HG03095 (cell line): Measurements from ENCODE around the gene DIAPH1.

Experiments used
- ATAC-seq: cut with Tn5 transposase; IDR thresholded peaks from one replicate; pipeline ENCODE4 v1.9.1; 2021; ENCODE audit warnings: moderate library complexity; ENCODE audit not compliant: unreplicated experiment

DIAPH1 gene

GRCh38 chr5:141485321-141486055 is 133.3 kb downstream of the DIAPH1 start:
- no peak for ATAC-seq

- ATAC-seq, result peak; percentile 50
Observed at GRCh38 chr5:141484641-141485311, 134.0 kb downstream of the DIAPH1 start, which contains the start of gene PCDHGC4. PCDHGC4 (plus strand) TSS chr5:141485030; CDS start chr5:141485174, 144 bp downstream.

GRCh38 chr5:141484310-141484640 is 134.5 kb downstream of the DIAPH1 start:
- no peak for ATAC-seq

GRCh38 chr5:141483902-141484301 is 134.9 kb downstream of the DIAPH1 start:
- ATAC-seq, result no peak

- ATAC-seq, result no peak
Observed at GRCh38 chr5:141479776-141480175, 139.0 kb downstream of the DIAPH1 start.

- no peak for ATAC-seq
Observed at GRCh38 chr5:141478321-141478945, 140.4 kb downstream of the DIAPH1 start.

GRCh38 chr5:141477815-141478214 is 141.0 kb downstream of the DIAPH1 start:
- ATAC-seq, result no peak

GRCh38 chr5:141477044-141477575 is 141.7 kb downstream of the DIAPH1 start:
- ATAC-seq, result no peak

- ATAC-seq, result peak; percentile 31
Observed at GRCh38 chr5:141476132-141476911, 142.5 kb downstream of the DIAPH1 start.

- peak; percentile 96 for ATAC-seq
Observed at GRCh38 chr5:141475625-141476131, 143.1 kb downstream of the DIAPH1 start, which contains the start of gene PCDHGC3. PCDHGC3 (plus strand) TSS chr5:141475966; CDS start chr5:141476117, 151 bp downstream.

- ATAC-seq, result no peak
Observed at GRCh38 chr5:141465351-141465750, 153.4 kb downstream of the DIAPH1 start.
